AG09309 (cell line): ENCODE results near the gene TMPRSS13.

ENCODE experiments used
- DNase-seq: peaks from one replicate; pipeline ENCODE4 v3.0.0-alpha.2; 2010; ENCODE audit warnings: low read depth
- H3K4me3 ChIP-seq: 2 replicates; pipeline ENCODE4 v1.5.1; 2011; ENCODE audit warnings: mild to moderate bottlenecking, low read depth, low read length, moderate library complexity; ENCODE audit not compliant: control insufficient read depth
- TF ChIP-seq, protein P1 (sequence below): IDR thresholded peaks from 2 replicates; pipeline ENCODE4 v1.5.1; 2011; ENCODE audit warnings: mild to moderate bottlenecking, low read depth, low read length, inconsistent platforms; ENCODE audit not compliant: insufficient read depth, control insufficient read depth; ENCODE audit errors: missing control alignments

The TMPRSS13 gene

DNA sequence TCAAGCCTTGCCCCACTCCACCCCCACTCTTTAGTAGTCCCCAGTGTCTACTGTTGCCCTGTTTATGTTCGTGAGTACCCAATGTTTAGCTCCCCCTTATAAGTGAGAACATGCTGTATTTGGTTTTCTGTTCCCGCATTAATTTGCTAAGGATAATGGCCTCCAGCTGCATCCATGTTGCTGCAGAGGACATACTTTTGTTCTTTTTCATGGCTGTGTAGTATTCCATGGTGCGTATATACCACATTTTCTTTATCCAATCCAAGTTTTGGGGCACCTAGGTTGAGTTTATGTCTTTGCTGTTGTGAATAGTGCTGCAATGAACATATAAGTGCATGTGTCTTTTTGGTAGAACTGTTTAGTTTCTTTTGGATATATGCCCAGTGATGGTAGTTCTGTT, 36.6 kb downstream of the TMPRSS13 start:
- no peak for DNase-seq
- TF ChIP-seq, protein P1, sequence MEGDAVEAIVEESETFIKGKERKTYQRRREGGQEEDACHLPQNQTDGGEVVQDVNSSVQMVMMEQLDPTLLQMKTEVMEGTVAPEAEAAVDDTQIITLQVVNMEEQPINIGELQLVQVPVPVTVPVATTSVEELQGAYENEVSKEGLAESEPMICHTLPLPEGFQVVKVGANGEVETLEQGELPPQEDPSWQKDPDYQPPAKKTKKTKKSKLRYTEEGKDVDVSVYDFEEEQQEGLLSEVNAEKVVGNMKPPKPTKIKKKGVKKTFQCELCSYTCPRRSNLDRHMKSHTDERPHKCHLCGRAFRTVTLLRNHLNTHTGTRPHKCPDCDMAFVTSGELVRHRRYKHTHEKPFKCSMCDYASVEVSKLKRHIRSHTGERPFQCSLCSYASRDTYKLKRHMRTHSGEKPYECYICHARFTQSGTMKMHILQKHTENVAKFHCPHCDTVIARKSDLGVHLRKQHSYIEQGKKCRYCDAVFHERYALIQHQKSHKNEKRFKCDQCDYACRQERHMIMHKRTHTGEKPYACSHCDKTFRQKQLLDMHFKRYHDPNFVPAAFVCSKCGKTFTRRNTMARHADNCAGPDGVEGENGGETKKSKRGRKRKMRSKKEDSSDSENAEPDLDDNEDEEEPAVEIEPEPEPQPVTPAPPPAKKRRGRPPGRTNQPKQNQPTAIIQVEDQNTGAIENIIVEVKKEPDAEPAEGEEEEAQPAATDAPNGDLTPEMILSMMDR = no peak
- no peak overlapping the region for H3K4me3 ChIP-seq

DNA sequence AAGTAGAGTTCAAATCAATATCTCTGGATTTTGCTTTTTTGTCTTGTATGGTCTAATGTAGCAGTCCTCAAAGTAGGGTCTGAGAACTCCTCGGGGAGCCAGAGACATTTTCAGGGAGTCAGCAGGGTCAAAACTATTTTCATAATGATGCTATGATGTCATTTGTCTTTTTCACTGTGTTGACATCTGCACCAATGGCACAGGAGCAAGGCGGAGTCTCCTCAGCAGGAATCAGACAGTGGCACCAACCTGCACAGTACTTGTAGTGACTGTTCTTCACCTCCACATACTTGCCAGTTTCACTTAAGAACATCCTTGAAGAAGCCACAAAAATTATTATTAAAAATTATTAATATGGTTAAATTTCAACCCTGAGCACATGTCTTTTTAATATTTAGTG, 37.8 kb downstream of the TMPRSS13 start:
- H3K4me3 ChIP-seq = no peak overlapping the region
- DNase-seq = no peak
- TF ChIP-seq, protein P1 = no peak

GRCh38 chr11:117888139-117888566, 41.0 kb downstream of the TMPRSS13 start:
- TF ChIP-seq, protein P1 = no peak
- no peak for DNase-seq
- H3K4me3 ChIP-seq = no peak overlapping the region

DNA sequence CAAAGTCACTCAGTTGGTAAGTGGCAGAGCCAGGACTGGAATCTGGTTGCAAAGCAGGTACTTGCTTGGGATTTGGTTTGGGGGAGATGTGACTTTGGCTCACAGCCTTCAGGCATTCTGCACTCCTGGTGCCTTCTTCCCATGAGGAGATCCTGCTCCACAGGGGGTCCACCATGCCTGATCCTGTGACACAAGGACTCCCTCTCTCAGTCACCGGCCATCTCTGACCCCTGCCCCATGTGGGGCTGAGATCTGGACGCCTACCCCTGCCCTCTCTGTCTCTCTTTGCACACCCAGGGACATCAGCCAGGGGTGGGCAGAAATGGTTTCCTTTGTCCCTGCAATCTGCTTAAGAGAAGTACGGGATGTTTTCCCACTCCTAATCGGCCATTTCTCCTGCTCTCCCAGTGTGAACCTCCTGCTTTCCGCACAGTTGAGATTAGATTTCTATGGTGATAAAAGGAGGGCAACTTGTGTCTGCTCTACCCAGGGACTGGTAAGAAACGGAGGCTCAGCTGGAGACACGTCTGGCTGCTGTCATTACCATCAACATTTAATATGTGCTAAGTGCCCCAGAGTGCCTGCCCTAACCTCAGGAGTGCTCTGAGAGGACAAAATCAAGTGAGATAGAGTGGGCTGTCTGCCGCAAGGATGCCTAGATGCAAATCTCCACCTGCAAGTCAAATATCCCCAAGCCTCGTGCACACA, 41.6 kb downstream of the TMPRSS13 start:
- H3K4me3 ChIP-seq = no peak overlapping the region
- TF ChIP-seq, protein P1 = no peak
- DNase-seq = no peak

DNA sequence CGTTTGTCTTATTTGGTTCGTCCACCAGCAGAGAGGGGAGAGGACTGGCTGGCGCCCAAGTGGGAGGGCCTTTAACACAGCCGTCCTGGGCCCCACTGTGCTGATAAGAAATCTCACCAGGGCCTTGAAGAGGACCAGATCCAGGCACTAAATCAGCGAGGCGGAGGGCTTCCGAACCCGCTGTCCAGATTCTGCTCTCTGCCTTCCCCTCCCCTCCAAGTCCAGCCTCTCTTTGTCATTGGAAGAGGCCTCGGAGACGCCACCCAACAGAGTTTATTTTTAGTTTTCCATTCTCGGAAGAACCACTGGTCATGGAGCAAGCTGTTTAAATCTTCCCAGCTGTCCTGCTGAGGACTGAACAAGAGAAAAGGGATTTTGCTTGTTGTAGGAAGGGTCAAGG, 43.4 kb downstream of the TMPRSS13 start:
- H3K4me3 ChIP-seq = no peak overlapping the region
- TF ChIP-seq, protein P1 = no peak
- no peak for DNase-seq

DNA sequence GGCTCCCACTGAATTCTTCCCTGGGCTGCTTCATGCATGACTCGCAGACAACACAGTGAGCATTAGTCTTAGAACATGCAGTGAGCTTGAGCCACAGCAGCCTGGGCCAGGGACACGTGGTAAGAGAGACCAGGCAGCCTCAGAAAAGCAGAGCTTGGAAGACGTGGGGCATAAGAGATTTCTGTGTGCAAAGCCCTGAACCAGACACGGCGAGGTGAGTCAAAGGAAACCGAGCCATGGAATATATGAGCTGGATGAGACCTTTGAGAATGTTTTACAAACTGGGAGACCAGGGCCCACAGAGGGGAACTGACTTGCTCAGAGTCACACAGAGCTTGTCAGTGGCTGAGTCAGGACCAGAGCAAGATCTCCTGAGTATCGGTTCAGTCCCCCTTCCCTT, 44.2 kb downstream of the TMPRSS13 start:
- TF ChIP-seq, protein P1 = no peak
- H3K4me3 ChIP-seq = no peak overlapping the region
- no peak for DNase-seq
